ENCODE measurements around the gene UBE3B. TPM values are rescaled to one million over a fixed set of nuclear protein-coding genes. Genes with fewer than 3 reads are reported as not detected.

Gene UBE3B
- total RNA-seq, 2 experiments from 2014 or later, result 32.7 to 33.7 TPM

DNA sequence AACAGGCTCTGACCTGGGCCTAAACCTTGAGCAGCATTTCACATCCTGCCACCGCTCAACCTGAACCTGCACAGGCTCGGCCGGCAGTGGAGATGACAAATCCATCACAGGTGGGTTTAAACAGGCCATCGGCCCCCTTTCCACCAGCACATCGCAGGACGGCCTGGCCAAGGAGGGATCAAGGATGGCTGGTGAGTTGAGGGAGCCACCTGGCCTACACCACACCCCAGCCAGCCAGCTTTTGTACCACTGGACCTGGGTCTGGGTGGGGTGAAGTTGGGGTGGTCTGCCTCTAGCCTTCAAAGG is 81.7 kb downstream of the UBE3B start:
- ChIA-PET POLR2A (no interaction called here), CTCF (interaction anchor here (1.8 kb wide), 1 partner anchor 10 kb away, joined by 4 read pairs; no protein-coding TSS in a partner anchor)

DNA sequence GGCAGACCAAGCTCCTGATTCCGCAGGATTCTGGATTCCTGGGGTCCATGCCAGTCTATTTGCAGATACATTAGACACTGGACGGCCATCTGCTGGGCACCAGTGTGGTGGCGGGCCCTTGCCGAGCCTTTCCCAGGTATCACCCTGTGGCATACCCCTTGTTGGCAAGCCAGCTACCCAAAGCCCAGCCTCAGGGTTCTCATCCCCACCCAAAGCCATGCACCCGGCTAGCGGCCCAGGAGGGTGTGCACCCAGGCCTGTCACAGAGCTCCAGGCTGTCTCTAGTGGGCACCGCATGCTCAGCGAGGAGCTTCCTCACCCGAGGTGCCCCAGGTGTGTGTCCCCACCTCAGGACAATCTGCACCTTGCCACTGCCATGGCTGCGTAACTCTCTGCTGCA is 82.2 kb downstream of the UBE3B start:
- ChIA-PET CTCF (interaction anchor here (1.8 kb wide), 1 partner anchor 9 kb away, joined by 4 read pairs; no protein-coding TSS in a partner anchor), POLR2A (no interaction called here)

DNA sequence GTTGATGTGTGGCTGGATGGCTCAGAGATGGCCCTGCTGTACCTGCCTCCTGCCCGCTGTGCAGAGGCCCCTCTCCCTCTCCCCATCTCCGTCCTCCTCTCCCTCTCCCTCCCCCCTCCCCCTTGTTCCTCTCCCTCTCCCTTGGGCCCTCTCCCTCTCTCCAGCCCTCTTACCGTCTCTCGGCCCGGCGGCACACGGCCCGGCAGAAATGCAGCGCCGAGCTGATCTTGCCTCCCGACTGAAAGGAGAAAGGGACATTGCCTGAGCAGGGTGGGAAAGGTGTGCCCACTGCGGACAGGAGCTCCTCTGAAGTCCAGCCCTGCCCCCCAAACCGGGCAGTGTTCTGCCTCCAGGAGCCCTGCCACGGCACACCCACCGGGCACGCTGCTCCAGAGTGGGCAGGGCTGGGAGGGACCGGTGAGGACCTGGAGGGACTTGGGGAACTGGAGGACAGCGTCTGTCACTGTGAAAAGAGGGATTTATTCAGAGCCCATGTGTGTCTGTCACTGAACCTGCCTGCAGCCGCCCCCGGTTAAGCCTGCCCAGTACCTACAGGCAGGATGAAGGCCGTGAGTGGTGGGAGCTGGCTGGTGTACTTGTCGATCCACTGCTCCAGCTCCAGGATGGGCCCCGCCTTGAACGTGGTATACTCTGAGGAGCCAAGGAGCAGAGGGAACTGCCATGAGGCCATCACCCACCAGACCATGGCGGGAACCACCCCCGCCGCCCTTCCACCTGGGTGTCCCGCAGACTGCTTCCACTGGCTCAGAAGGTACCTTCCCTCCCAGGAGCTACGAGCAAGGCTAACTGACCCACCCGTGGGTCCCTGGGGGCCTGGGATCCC is 83.7 kb downstream of the UBE3B start:
- POLR2A ChIA-PET, result no interaction called here
- CTCF ChIA-PET, result interaction anchor here (0.6 to 1.8 kb wide), 3 partner anchors 8 to 1606 kb away, joined by 3 to 4 read pairs (median 4); no protein-coding TSS in a partner anchor

DNA sequence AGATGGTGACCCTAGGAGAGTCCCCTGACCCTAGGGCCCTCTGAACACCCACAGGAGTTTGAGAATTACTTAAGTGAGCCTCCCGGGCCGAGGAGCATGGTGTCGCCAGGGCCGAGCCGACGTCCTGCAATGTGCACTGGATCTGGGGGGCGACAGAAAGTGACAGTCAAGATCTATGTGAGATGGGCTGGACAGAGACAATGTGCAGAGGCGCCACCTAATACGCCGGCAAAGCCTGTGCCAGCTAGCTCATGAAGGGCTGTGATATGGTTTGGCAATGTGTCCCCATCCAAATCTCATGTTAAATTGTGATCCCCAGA is 84.2 kb downstream of the UBE3B start:
- ChIA-PET CTCF (interaction anchor here (0.9 kb wide), 1 partner anchor 36 kb away, joined by 3 read pairs; no protein-coding TSS in a partner anchor), POLR2A (no interaction called here)

DNA sequence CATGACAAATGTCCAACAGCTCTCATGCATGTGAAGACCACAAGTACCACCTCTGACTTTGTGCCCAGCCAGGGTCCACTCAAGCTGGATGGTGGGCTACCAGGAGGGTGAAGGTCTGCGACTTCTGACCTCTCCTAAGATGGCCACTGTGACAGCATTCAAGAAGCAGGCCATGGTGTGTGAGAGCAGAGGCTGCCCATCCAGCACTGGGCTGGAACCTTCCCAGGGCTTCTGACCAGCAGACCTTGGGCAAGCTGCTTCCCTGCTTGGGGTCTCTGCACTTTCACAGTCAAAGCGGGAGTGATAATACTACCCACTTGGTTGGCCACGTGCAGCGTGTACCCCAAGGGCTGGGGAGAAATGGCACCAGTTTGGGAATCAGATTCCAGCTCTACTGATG is 85.4 kb downstream of the UBE3B start:
- CTCF ChIA-PET, result no interaction called here
- POLR2A ChIA-PET, result no interaction called here

DNA sequence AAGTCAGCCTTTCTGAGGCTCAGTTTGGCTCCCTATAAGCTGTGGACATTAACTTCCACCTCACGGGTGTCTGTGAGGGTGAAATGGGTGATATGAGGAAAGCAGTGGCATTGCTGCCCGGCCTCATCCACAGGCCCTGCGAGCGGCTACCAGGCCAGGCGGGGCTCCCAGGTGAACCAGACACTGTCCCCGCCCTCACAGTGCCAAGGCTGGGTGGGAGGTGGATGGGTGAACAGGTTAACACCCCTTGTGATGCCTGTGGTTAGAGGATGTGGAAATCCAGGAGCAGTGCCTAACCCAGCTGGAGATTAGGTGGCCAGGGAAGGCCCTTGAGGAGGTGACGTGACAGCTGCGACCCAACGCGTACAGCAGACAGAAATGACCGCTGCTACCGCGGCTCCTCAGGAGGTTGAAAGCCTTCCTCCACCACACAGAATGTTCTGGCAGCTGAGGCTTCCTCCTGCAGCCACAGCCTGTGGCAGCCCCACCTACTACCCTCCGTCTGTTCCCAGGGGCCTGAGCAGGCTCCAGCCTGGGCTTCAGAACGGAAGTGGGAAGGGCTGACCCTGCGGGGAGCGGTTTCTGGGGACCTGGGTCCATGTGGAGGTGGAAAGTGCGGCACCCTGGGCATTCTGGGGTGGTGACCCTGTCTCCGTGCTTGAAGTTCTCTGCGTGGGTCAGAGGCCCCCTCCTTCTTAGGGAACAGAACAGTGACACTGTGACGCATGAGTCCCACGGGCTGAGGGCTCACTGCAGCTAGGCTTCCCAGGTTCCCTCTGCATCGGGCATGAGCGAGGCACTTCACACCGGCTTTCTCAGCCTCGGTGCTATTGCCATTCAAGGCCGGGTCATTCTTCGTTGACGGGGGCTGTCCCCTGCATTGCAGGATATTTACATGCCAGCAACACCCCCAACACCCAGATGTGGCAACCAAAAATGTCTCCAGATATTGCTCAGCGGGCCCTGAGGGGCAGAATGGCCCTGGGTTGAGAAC is 86.2 kb downstream of the UBE3B start:
- ChIA-PET CTCF (no interaction called here), POLR2A (no interaction called here)

DNA sequence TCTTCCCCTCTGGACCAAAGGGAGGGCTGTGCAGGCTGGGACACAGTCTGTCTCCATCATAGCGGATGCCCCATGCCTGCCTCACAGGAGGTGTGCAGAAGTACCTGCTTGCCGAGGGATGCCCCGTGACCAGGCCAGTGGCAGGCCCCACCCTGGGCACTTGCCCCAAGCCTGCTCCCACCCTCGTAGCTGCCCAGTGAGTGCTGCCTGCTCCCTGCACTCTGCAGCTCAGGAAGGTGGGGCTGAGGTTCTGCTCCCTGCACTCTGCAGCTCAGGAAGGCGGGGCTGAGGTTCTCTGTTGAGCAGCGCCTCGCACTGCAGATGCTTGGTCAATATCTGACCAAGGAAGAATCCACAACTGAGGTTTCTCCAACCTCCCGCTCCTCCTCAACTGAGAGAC is 89.0 kb downstream of the UBE3B start:
- POLR2A ChIA-PET, result no interaction called here
- CTCF ChIA-PET, result interaction anchor here (1.0 kb wide), 1 partner anchor 209 kb away, joined by 3 read pairs; no protein-coding TSS in a partner anchor

GRCh38 chr12:109567296-109567695 is 89.9 kb downstream of the UBE3B start:
- POLR2A ChIA-PET, result no interaction called here

DNA sequence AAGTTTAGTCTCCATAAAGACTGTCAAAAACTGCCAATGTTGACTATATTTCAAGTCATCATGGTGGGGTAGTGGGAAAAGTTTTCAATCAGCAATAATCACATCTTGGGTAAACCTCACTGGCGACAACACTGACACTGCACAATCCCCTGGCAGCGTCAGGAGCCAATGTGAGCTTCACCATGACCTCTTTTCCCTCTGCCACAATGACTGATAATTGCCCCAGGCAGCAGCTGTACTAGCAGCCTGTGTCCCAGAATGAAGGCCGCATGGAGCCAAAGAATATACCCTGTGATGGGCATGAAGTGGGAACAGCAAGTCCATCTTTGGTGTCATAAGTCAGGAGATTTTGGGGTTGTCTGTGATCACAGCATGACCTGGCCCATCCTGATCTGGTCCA is 90.5 kb downstream of the UBE3B start:
- ChIA-PET CTCF (interaction anchor here (1.6 to 1.7 kb wide), 2 partner anchors 8 to 29 kb away, joined by 4 read pairs; no protein-coding TSS in a partner anchor), POLR2A (no interaction called here)

More at GRCh38 chr12:109567296-109567695, 89.9 kb downstream of the UBE3B start:
- CTCF ChIA-PET, result interaction anchor here (1.0 kb wide), 1 partner anchor 208 kb away, joined by 3 read pairs; no protein-coding TSS in a partner anchor

DNA sequence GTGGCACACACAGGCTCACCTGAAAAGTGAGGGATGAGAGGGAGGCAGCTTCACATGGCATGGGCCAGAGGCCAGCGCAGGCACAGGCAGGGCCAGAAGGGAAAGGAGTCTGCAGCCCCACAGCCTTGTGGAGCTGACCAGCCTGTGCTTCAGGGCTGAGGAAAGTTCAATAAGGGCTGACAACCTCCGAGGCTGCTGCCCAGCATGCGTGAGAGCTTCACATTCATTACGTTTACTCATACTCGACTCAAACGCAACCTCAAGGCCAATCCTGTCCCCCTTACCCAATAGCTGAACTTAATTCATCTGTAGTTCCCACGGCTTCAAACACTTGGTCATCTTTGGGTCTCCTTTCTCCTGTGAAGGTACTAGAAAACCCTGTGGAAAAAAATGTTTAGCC is 91.1 kb downstream of the UBE3B start:
- ChIA-PET POLR2A (no interaction called here), CTCF (interaction anchor here (1.6 to 1.7 kb wide), 2 partner anchors 9 to 29 kb away, joined by 4 read pairs; no protein-coding TSS in a partner anchor)

DNA sequence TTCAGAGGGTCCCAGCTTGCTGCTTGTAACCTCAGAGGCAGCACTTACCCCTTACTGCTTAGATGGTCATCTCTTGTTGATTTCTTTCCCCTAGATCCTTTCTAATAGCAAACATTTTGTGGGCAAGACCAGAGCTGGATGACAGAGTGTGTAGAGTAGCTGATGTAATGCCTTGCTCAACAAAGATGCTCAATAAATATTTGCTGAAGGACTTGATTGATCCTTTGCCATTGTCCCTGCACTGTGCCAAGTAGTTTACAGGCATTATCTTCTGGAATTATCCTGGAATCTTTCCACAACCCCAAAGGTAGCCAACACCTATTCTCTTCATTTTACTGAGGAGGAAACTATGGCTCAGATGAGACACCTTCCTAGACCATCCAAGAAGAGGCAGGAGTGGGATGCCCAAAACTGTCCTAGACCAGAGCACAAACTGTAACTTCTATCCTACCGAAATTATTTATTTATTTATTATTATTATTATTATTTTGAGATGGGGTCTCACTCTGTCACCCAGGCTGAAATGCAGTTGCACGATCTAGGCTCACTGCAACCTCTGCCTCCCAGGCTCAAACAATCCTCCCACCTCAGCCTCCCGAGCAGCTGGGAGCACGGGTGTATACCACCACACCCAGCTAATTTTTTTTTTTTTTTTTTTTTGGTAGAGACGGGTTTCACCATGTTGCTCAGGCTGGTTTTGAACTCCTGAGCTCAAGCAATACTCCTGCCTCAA is 94.5 kb downstream of the UBE3B start:
- ChIA-PET POLR2A (interaction anchor here (0.7 kb wide), 1 partner anchor 287 kb away, joined by 3 read pairs; no protein-coding TSS in a partner anchor), CTCF (interaction anchor here (1.4 kb wide), 1 partner anchor 26 kb away, joined by 5 read pairs; no protein-coding TSS in a partner anchor)

DNA sequence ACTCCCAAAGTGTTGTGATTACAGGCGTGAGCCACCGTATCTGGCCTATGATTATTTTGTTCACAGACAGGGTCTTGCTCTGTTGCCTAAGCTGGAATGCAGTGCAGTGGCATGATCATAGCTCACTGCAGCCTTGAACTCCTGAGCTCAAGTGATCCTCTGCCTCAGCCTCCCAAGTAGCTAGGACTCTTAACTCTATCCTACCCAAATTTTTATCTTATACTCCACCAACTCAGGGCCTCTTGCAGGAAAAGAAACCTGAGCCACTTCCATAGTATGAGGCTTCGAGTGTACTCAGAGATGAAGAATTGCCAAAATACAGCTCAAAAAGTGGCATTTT is 95.0 kb downstream of the UBE3B start:
- ChIA-PET CTCF (interaction anchor here (1.4 kb wide), 1 partner anchor 25 kb away, joined by 5 read pairs; no protein-coding TSS in a partner anchor), POLR2A (interaction anchor here (0.6 to 0.7 kb wide), 3 partner anchors 271 to 375 kb away, joined by 3 to 5 read pairs (median 3); no protein-coding TSS in a partner anchor)

- CTCF ChIA-PET, result interaction anchor here (0.6 to 1.4 kb wide), 5 partner anchors 24 to 202 kb away, joined by 3 to 5 read pairs (median 4); no protein-coding TSS in a partner anchor
- POLR2A ChIA-PET, result interaction anchor here (0.6 kb wide), 2 partner anchors 270 to 374 kb away, joined by 3 to 5 read pairs; no protein-coding TSS in a partner anchor
These were observed 95.8 kb downstream of the UBE3B start, which contains the start of the genes MMAB and MVK for GRCh38 chr12:109573029-109573913. Gene MMAB (minus strand): TSS chr12:109573504. CDS start chr12:109573480, 24 bp downstream. Gene MVK (plus strand): TSS chr12:109573794. CDS start chr12:109574823, 1,029 bp downstream.

- POLR2A ChIA-PET, result interaction anchor here (0.5 kb wide), 1 partner anchor 422 kb away, joined by 4 read pairs; no protein-coding TSS in a partner anchor
These were observed 96.4 kb downstream of the UBE3B start for GRCh38 chr12:109573914-109574244.

DNA sequence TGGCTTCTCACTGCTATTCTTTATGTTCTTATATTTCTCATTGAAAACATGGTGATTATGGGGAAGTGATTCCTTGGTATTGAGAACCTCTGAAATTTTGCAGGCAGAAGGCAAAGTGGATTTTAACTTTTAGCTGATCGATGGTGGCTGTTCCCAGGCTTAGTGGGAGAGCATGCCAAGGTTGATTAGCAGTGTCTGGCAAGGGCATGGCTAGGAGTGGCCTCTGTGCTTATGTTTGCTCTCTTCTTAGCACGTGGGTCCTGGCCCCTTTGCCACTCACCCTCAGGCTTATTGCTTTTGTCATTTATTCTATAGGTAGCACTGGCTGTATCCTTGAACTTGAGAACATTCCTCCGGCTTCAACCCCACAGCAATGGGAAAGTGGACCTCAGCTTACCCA is 98.2 kb downstream of the UBE3B start:
- ChIA-PET POLR2A (no interaction called here), CTCF (no interaction called here)

More at GRCh38 chr12:109573914-109574244, 96.4 kb downstream of the UBE3B start:
- CTCF ChIA-PET, result interaction anchor here (0.6 to 1.3 kb wide), 4 partner anchors 24 to 201 kb away, joined by 3 to 4 read pairs (median 4); no protein-coding TSS in a partner anchor

DNA sequence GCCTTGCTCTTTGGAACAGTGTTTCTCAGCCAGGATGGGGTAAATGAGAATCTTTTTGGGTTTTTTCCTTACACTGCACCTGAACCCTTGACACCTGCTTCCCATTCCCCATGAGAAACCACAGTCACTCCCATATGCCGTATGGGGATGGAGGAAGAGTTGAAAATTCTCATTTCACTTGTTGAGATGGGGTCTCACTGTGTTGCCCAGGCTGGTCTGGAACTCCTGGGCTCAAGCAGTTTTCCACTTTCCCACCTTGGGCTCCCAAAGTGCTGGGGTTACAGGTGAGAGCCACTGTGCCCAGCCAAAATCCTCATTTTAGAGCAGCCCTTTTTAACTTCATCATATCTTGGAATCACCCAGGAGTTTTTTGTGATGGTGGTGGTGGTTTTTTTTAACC is 99.9 kb downstream of the UBE3B start:
- ChIA-PET CTCF (no interaction called here), POLR2A (no interaction called here)

DNA sequence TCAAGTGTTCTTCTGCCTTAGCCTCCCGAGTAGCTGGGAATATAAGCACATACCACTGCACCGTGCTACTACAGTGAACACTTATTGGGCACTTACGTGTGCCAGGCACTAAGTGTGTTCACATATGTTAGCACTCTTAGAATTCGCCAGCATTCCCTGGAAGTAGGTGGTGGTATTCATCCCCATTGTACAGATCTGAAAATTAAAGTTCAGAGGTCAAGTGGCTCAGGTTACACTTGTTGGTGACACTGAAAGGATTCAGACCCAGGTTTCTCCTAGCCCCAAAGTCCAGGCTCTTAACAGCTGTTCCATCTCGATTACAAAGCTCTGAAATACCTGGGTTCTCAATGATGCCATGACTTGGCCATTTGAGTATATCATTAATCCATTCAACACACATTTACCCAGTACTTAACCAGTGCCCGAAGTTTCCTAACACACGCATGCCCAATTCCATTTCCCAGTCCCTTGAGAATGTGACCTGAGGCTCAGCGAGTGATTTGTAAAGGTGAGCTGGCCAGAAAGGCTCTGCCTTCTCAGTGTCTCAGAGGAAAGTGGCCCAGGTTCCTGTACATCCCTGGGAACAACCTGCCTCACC is 101.0 kb downstream of the UBE3B start:
- ChIA-PET POLR2A (no interaction called here), CTCF (no interaction called here)

DNA sequence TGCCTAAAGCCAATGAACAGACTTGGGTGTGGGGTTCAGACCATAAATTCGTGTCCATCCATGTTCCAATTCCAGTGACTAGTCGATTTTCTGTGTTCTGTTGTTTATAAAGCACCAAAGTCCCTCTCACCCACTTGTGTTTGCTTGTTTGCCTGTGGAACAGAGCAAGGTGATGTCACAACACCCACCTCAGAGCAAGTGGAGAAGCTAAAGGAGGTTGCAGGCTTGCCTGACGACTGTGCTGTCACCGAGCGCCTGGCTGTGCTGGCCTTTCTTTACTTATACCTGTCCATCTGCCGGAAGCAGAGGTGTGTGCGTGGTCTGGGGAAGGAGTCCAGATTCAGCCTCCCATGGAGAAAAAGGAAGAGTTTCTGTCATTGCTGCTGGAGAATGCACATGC is 102.2 kb downstream of the UBE3B start:
- CTCF ChIA-PET, result no interaction called here
- POLR2A ChIA-PET, result no interaction called here
